Esophagus muscularis mucosa (tissue), 4 donors: Measurements from ENCODE around the gene TRIM25. TPM values are rescaled to one million over a fixed set of nuclear protein-coding genes. Genes with fewer than 3 reads are reported as not detected.

Experiments
- DNase-seq: peaks from one replicate; pipeline ENCODE4 v3.0.0-alpha.2; 2017; ENCODE audit errors: extremely low spot score
- H3K27ac ChIP-seq, 4 donors: fragments of 200-600 bp; sonication (generic); replicated peaks in 1 of 4; 1 replicate in 3 of 4; 2 replicates in 1 of 4; pipeline ENCODE4 v1.5.1; 2016 to 2019; ENCODE audit warnings: mild to moderate bottlenecking in 1 of 4
- H3K27me3 ChIP-seq, 4 donors: fragments of 200-600 bp; sonication (generic); one replicate each; pipeline versions ENCODE4 v1.5.1 to v1.6.0; 2016 to 2019
- H3K36me3 ChIP-seq, 4 donors: fragments of 200-600 bp; sonication (generic); one replicate each; pipeline ENCODE4 v1.5.1; 2016 to 2019
- H3K4me1 ChIP-seq, 4 donors: fragments of 200-600 bp; sonication (generic); one replicate each; pipeline ENCODE4 v1.5.1; 2016 to 2019
- H3K4me3 ChIP-seq, 4 donors: fragments of 200-600 bp; sonication (generic); 1 replicate in 2 of 4; 2 replicates in 2 of 4; pipeline ENCODE4 v1.5.1; 2016 to 2019; ENCODE audit warnings: mild to moderate bottlenecking in 4 of 4, moderate library complexity in 1 of 4
- H3K9me3 ChIP-seq, 4 donors: fragments of 200-600 bp; sonication (generic); 1 replicate in 3 of 4; 2 replicates in 1 of 4; pipeline ENCODE4 v1.5.1; 2016 to 2019
- EP300 ChIP-seq: sonication (generic); formaldehyde crosslinking; IDR thresholded peaks from one replicate; pipeline ENCODE4 v1.6.1; 2017; ENCODE audit warnings: antibody characterized with exemption
- POLR2A ChIP-seq: fragments of 450-650 bp; IDR thresholded peaks from one replicate; pipeline ENCODE4 v1.6.1; 2017; ENCODE audit warnings: antibody characterized with exemption, moderate library complexity, mild to moderate bottlenecking, low read depth
- POLR2AphosphoS5 ChIP-seq, 2 donors: sonication (generic); formaldehyde crosslinking; IDR thresholded peaks; one replicate each; pipeline ENCODE4 v1.6.1; 2017; ENCODE audit warnings: antibody characterized with exemption in 2 of 2
- WGBS: methylation state at CpG from one replicate; pipeline ENCODE4 v1.1.5; 2018; 5-methylcytosine and 5-hydroxymethylcytosine counted together
- intact Hi-C: fragments of 100-400 bp; cut with DNase I; formaldehyde crosslinking; loops from one replicate; pipeline ENCODE4 v1.15.1; 2023
- total RNA-seq, 4 donors: library from RNA; depleted of rRNA; stranded (reverse); fragments of >200 nt; gene quantifications; one replicate each; pipeline versions ENCODE4 v1.1.0 to v1.2.1, GENCODE V29; 2016
- TF ChIP-seq, protein P1 (sequence below), 3 experiments: fragments of 200-600 bp in 2 of 3; fragments of 450-650 bp in 1 of 3; sonication (generic) in 2 of 3; IDR thresholded peaks; one replicate each; pipeline ENCODE4 v1.5.1; 2017 to 2019; ENCODE audit warnings: antibody characterized with exemption in 3 of 3, mild to moderate bottlenecking in 2 of 3, moderate library complexity in 1 of 3

Gene TRIM25
- total RNA-seq, 4 donors from 2014 or later: 13.9 to 19.9 (median 16.6) TPM

- Histone ChIP-seq H3K27ac (peak overlapping the region; percentile 54 to 93 (median 86)), H3K36me3 (peaks cover 19 to 42% (median 38%) of the 10 kb centered on the region in 4 donors), H3K4me3 (peak overlapping the region in 1 of 4 donors; percentile 19), H3K4me1 (peaks cover 39 to 56% (median 48%) of the 10 kb centered on the region in 4 donors), H3K9me3 (no peaks in the 10 kb centered on the region), H3K27me3 (no peaks in the 10 kb centered on the region)
- TF ChIP-seq POLR2A: no peak
- TF ChIP-seq POLR2AphosphoS5 (IDR thresholded peaks at IDR 0.05): peak; percentile 40 to 50
- TF ChIP-seq, protein P1, sequence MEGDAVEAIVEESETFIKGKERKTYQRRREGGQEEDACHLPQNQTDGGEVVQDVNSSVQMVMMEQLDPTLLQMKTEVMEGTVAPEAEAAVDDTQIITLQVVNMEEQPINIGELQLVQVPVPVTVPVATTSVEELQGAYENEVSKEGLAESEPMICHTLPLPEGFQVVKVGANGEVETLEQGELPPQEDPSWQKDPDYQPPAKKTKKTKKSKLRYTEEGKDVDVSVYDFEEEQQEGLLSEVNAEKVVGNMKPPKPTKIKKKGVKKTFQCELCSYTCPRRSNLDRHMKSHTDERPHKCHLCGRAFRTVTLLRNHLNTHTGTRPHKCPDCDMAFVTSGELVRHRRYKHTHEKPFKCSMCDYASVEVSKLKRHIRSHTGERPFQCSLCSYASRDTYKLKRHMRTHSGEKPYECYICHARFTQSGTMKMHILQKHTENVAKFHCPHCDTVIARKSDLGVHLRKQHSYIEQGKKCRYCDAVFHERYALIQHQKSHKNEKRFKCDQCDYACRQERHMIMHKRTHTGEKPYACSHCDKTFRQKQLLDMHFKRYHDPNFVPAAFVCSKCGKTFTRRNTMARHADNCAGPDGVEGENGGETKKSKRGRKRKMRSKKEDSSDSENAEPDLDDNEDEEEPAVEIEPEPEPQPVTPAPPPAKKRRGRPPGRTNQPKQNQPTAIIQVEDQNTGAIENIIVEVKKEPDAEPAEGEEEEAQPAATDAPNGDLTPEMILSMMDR (IDR thresholded peaks at IDR 0.05): no peak
- TF ChIP-seq EP300: no peak
- DNase-seq: no peak
- 65% methylated on average over 6 of the region's 6 CpGs for whole genome bisulfite sequencing
- intact Hi-C loops: loop anchor here (5.0 kb wide), 1 partner anchor 73 kb away; no protein-coding TSS in a partner anchor
Measured at GRCh38 chr17:56909742-56910508, 3.9 kb downstream of the TRIM25 start.

DNA sequence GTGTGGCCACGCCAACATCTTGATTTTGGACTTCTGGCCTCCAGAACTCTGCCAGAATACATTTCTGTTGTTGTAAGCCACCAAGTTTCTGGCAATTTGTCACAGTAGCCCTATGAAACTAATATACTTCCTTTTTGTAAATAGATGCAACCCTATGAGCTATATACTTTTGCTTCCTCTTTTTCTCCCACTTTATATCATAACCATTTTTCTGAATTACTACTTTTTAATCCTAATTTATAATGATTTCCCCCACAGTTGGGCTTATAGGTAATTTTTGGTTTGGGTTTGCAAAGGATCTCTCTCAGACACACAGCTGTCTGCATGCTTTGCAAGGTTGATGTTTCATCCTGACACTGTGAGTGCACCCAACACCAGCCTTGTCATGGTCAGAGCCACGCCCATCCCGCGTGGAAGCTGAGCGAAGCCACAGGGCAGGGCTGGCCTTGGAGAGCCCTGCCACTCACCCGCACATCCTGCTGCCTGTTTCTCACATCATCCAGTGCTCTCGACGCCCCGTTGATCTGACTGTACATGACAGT lies 5.8 kb downstream of the TRIM25 start:
- peaks cover 35 to 49% (median 43%) of the 10 kb centered on the region in 4 donors for H3K4me1 ChIP-seq
- no peaks in the 10 kb centered on the region for H3K9me3 ChIP-seq
- H3K36me3 ChIP-seq: peaks cover 38 to 60% (median 56%) of the 10 kb centered on the region in 4 donors
- DNase-seq: peak; percentile 84
- 74% methylated on average over 9 of the region's 9 CpGs for WGBS
- intact Hi-C loops: no loop called here
- peak overlapping the region in 1 of 4 donors; percentile 89 for H3K27ac ChIP-seq
- no peak for TF ChIP-seq EP300
- no peak for TF ChIP-seq POLR2AphosphoS5 (IDR thresholded peaks at IDR 0.05)
- TF ChIP-seq, protein P1 (IDR thresholded peaks at IDR 0.05): no peak
- no peak for TF ChIP-seq POLR2A
- H3K27me3 ChIP-seq: no peaks in the 10 kb centered on the region
- H3K4me3 ChIP-seq: no peak overlapping the region

DNA sequence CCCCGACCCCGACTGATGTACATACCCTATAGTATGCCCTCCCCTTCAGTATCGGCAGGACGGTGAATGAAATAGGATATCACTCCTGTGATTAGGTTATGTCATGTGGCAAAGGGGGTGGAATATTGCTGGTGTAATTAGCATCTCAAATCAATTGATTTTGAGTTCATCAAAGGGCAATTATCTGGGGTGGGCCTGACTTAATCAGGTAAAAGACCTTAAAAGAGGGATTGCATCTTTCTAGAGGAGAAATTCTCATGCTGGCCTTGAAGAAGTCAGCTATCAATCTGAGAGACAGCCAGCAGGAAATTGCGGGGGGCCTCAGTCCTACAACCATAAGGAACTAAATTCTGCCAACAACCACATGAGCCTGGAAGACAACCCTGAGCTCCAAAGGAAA lies 10.3 kb downstream of the TRIM25 start:
- peaks cover 72 to 100% (median 99%) of the 10 kb centered on the region in 4 donors for H3K36me3 ChIP-seq

GRCh38 chr17:56902348-56902747 lies 11.5 kb downstream of the TRIM25 start:
- Histone ChIP-seq H3K27me3 (no peaks in the 10 kb centered on the region), H3K9me3 (no peaks in the 10 kb centered on the region), H3K4me1 (peaks cover 0 to 4% (median 1%) of the 10 kb centered on the region in 4 donors), H3K4me3 (no peak overlapping the region), H3K36me3 (peaks cover 68 to 100% (median 99%) of the 10 kb centered on the region in 4 donors), H3K27ac (no peak overlapping the region)
- no peak for DNase-seq
- TF ChIP-seq EP300: no peak
- intact Hi-C loops: no loop called here
- 87% methylated on average over 4 of the region's 4 CpGs for WGBS

More for the DNA sequence above, 10.3 kb downstream of the TRIM25 start:
- no peak for DNase-seq
- Histone ChIP-seq H3K4me3 (no peak overlapping the region), H3K9me3 (no peaks in the 10 kb centered on the region), H3K4me1 (peaks cover 0 to 8% (median 4%) of the 10 kb centered on the region in 4 donors), H3K27me3 (no peaks in the 10 kb centered on the region), H3K27ac (no peak overlapping the region)
- TF ChIP-seq, protein P1 (IDR thresholded peaks at IDR 0.05): no peak
- no peak for TF ChIP-seq POLR2A
- TF ChIP-seq POLR2AphosphoS5 (IDR thresholded peaks at IDR 0.05): no peak
- no peak for TF ChIP-seq EP300
- WGBS: 89% methylated on average over 5 of the region's 5 CpGs
- intact Hi-C loops: no loop called here

GRCh38 chr17:56899403-56899802 lies 14.4 kb downstream of the TRIM25 start:
- peaks cover 66 to 100% (median 100%) of the 10 kb centered on the region in 4 donors for H3K36me3 ChIP-seq
- H3K27ac ChIP-seq: no peak overlapping the region
- 99% methylated on average over 7 of the region's 7 CpGs for WGBS
- no peak for DNase-seq
- H3K27me3 ChIP-seq: no peaks in the 10 kb centered on the region
- peaks cover 0 to 4% (median 1%) of the 10 kb centered on the region in 4 donors for H3K4me1 ChIP-seq
- intact Hi-C loops: no loop called here
- H3K9me3 ChIP-seq: no peaks in the 10 kb centered on the region
- TF ChIP-seq, protein P1 (IDR thresholded peaks at IDR 0.05): no peak
- TF ChIP-seq EP300 (no peak), POLR2A (no peak), POLR2AphosphoS5 (IDR thresholded peaks at IDR 0.05) (no peak)
- H3K4me3 ChIP-seq: no peak overlapping the region
